Thoracic aorta endothelial cell (primary cell): ENCODE results near the gene CMTM1. TPM values are rescaled to one million over a fixed set of nuclear protein-coding genes. Genes with fewer than 3 reads are reported as not detected.

ENCODE experiments used
- small RNA-seq: library from RNA; depleted of rRNA; stranded (forward); fragments of <200 nt; gene quantifications from one replicate; pipeline ENCODE3, GENCODE V24; 2012
- total RNA-seq: library from RNA; depleted of rRNA; stranded (reverse); fragments of >200 nt; gene quantifications from 2 replicates; pipeline ENCODE4 v1.2.3, GENCODE V29; 2012

Gene CMTM1, protein sequence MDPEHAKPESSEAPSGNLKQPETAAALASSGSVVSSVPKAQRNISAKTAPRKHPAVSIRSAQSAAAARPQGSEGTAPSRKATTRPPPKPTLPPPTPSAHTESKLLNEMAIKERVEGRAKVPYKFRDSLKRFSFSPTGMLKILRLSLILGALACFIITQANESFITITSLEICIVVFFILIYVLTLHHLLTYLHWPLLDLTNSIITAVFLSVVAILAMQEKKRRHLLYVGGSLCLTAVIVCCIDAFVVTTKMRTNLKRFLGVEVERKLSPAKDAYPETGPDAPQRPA
- total RNA-seq: 2.4 and 3.3 TPM in 2 replicates

DNA sequence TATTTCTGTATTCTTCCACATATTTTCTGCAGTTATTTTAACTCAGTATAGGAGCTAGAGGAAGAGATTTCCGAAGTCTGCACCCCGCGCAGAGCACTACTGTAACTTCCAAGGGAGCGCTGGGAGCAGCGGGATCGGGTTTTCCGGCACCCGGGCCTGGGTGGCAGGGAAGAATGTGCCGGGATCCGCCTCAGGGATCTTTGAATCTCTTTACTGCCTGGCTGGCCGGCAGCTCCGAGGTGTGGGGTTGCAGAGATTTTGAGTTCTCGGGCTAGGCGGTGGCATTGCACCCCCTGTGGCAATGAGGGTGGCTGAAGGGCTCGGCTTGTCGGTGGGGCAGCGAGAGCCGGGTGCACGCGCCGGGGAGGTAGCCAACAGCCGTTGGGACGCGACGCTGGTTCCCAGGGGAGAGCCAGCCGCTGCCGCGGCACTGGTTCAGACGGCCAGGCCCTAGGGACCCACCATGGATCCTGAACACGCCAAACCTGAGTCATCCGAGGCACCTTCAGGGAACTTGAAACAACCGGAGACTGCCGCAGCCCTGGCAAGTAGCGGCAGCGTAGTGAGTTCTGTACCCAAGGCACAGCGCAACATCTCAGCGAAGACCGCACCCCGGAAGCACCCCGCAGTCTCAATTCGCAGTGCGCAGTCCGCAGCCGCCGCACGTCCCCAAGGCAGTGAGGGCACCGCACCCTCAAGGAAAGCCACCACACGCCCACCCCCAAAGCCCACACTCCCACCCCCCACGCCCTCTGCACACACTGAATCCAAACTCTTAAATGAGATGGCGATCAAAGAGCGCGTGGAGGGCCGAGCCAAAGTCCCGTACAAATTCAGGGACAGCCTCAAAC, at the start of gene CMTM1:
Gene CMTM1, plus strand, starts transcription at position 389 of the 851 bp plus-strand sequence. Its CDS starts 75 bp downstream, at position 464.

DNA sequence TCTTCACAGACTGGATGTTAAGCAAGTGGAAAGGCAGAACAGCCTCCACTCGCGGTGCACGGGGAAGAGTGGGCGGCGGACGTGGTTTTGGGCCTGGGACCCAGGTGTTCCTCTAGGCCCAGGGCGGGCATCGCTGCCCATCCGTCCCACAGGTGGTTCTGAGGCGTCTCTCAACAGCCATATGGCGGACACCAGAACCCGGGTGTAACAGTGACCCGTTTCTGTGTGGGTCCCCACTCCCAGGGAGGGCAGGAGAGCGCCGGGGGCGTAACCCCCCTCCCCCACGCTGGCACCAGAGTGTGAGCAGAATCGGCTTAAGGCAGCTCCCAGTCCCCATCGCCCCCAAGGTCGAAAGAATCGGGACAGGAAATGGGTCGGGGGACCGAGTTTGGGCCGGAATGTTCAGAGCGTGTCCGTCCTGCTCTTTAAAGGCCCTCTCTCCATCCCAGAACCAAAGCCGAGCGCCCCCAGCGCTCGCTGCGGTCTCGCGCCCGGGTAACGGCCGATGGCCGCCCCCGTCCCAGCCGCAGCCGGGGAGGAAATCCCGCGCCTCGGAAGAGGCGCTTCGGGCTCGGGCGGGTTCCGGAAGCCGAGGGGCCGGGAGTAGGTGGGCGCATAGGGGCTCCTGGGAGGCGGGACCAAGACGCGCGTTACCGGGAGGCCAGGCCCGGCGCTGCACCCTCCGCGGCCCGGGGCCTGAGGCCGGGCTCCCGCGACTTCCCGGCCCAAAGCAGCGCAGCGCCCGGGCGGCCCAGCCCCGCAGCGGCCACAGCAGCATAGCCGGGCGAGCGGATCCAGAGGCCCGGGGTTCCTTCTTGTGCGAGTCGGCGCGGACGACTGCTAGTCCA, 16.7 kb upstream of the CMTM1 start, which contains the start of gene TK2:
Gene TK2, minus strand, starts transcription at position 839 of the 848 bp plus-strand sequence. Its CDS starts 61 bp downstream, at position 778.

DNA sequence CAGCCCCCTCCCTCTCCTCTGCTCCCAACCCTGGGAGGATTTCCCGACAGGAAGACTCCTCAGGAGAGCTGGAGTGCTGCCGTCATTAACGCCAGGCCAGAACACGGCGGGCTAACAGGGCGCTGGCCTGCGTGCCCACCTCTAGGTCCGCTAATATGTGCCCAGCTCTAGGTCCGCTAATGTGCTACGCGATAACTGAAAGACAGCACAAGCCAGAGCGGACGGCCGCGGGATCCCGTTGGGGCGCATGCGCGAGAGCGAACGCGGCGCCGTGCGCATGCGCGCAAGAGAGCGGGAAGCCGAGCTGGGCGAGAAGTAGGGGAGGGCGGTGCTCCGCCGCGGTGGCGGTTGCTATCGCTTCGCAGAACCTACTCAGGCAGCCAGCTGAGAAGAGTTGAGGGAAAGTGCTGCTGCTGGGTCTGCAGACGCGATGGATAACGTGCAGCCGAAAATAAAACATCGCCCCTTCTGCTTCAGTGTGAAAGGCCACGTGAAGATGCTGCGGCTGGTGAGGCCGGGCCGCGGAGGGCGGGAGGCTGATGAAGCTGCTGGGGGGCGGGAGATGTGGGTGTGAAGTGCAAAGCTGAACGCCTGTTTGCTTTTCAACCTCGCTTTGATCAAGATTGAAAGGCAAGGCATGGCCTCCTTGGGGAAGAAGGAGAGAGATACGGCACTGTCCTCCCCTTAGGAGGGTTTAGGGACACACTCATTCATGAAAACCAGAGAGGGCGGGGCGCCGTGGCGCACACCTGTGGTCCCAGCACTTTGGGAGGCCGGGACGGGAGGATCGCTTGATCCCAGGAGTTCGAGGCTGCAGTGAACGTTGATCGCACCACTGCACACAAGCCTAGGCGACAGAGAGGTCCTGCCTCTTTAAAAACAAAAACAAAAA, 13.7 kb upstream of the CMTM1 start, which contains the start of gene CKLF:
Gene CKLF, plus strand, starts transcription at position 291 of the 892 bp plus-strand sequence. Its CDS starts 140 bp downstream, at position 431.

DNA sequence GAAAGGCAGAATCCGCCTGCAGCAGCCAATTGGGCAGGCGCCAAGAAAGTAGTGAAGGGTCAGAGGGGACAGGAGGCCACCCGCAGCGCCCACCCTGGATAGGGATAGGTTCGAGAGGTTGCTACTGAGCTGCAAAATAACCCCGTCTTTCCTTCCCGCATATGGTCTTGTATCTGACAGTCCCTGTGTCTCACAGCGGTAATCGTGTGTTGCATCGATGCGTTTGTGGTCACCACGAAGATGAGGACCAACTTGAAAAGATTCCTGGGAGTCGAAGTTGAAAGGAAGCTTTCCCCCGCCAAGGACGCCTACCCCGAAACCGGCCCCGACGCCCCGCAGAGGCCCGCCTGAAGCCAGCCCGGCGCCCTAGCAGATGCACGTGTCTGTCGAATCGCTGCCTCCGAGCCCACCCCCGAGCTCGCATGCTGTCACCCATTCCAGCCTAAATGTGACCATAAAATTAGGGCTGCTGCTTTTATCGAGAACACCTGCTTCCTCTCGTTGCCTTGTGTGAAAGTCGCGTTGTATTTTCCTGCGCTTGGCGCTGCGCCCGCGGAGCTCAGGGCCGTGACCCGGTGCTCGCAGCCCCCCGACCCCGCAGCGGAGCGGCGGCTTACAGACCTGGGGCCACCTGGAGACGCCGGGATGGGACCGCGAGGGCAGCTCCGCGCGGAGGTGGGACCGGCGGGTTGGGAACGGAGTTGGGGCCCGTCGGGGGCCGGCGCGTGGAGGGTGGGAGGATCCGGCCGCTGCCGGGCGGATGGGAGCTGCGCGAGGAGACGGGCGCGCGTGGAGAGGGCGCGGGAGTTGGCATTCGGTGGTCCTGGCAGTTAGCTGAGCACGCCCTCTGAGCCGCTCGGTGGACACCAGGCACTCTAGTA, 12.7 kb downstream of the CMTM1 start, which contains the start of gene CMTM2:
Gene CMTM2, plus strand, starts transcription at position 813 of the 881 bp plus-strand sequence. CDS start 145 bp downstream, outside the sequence.

DNA sequence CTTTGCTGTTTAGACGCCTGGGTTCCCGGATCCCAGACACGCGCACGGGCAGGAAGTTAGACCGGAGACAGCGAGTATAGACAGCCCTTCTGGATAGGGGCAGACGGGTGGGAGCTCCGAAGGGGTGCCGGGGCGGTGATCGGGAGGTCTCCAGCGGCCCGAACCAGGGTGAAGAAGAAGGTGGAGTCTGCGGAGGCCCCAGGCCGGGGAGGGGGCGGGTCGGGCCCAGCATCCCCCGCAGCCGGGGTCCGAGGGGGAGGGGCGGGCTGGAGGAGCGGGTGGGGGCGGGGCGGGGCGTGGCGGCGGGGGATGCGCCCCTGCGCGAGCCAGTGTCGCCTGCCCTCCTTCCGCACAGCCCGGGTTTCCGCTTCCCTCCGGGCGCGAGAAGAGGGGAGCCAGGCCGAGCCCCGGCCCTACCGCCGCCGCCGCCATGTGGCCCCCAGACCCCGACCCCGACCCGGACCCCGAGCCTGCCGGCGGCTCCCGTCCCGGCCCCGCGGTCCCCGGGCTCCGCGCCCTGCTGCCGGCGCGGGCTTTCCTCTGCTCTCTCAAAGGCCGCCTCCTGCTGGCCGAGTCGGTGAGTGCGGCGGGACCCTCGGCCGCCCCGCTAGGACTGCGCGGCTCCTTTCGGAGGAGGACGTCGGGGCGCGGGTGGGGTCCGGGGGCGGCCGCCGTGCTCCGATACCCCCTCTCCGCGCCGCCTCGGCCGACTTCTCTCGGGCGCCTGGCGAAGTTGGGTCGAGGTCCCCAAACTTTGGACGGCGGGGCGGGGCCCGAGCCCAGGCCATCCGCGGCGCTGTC, 38.3 kb downstream of the CMTM1 start, which contains the start of gene CMTM3:
Gene CMTM3, plus strand, starts transcription at position 329 of the 801 bp plus-strand sequence. Its CDS starts 102 bp downstream, at position 431.

Small RNA genes lying within 50 kb of the gene (small RNA-seq; reads per million reads assigned to genes)
- gene CKLF-CMTM1: not detected

Other genes starting within 250 kb of the CMTM1 start
- 787 and 817 TPM in 2 replicates for gene CDH5, start 199.7 kb upstream of the CMTM1 start, total RNA-seq
- not detected in 2 replicates for gene BEAN1, start 139.1 kb upstream of the CMTM1 start, total RNA-seq
- gene TK2, start 16.3 kb upstream of the CMTM1 start, total RNA-seq: 22.0 and 28.5 TPM in 2 replicates
- 70.6 and 74.2 TPM in 2 replicates for gene CKLF, start 13.9 kb upstream of the CMTM1 start, total RNA-seq
- not detected in 2 replicates for gene CMTM2, start 13.0 kb downstream of the CMTM1 start, total RNA-seq
- 23.1 and 35.4 TPM in 2 replicates for gene CMTM3, start 38.3 kb downstream of the CMTM1 start, total RNA-seq
- 12.5 and 16.2 TPM in 2 replicates for gene CMTM4, start 130.3 kb downstream of the CMTM1 start, total RNA-seq
- gene DYNC1LI2, start 185.2 kb downstream of the CMTM1 start, total RNA-seq: 159 and 191 TPM in 2 replicates
- gene TERB1, start 235.1 kb downstream of the CMTM1 start, total RNA-seq: 0.22 TPM in 1 of 2 replicates, not detected in the other